SK-N-SH treated with all-trans-retinoic acid at 6 μM for 48 hours (cell line): ENCODE measurements around the gene DYNLT2.

Source experiments
- CSDC2 ChIP-seq: fragments of 250-450 bp; sonication (Bioruptor Pico); IDR thresholded peaks from 2 replicates; pipeline ENCODE4 v1.5.0; 2020; ENCODE audit warnings: mild to moderate bottlenecking, moderate library complexity
- ESRRG ChIP-seq: fragments of 250-450 bp; sonication (Bioruptor Pico); IDR thresholded peaks from 2 replicates; pipeline ENCODE4 v1.6.1; 2021; ENCODE audit warnings: mild to moderate bottlenecking
- ISL1 ChIP-seq: fragments of 250-450 bp; sonication (Bioruptor Pico); IDR thresholded peaks from 2 replicates; pipeline ENCODE4 v2.1.2; 2022; ENCODE audit warnings: mild to moderate bottlenecking, moderate library complexity
- PPARA ChIP-seq: fragments of 250-450 bp; sonication (Bioruptor Pico); IDR thresholded peaks from 2 replicates; pipeline ENCODE4 v1.5.0; 2020; ENCODE audit warnings: mild to moderate bottlenecking, borderline replicate concordance
- TCF4 ChIP-seq: fragments of 250-450 bp; sonication (Bioruptor Pico); IDR thresholded peaks from 2 replicates; pipeline ENCODE4 v1.8.0; 2021; ENCODE audit warnings: mild to moderate bottlenecking, moderate library complexity, borderline replicate concordance
- TOX ChIP-seq: fragments of 250-450 bp; sonication (Bioruptor Pico); IDR thresholded peaks from 2 replicates; pipeline ENCODE4 v1.8.0; 2021; ENCODE audit warnings: mild to moderate bottlenecking, moderate library complexity, borderline replicate concordance
- ZFP30 ChIP-seq: fragments of 450-650 bp; formaldehyde crosslinking; IDR thresholded peaks from 2 replicates; pipeline ENCODE4 v1.5.0; 2022; ENCODE audit warnings: mild to moderate bottlenecking, moderate library complexity
- TF ChIP-seq, protein P1 (sequence below): fragments of 250-450 bp; sonication (Bioruptor Pico); IDR thresholded peaks from 2 replicates; pipeline ENCODE4 v1.8.0; 2020; ENCODE audit warnings: mild to moderate bottlenecking, moderate library complexity, borderline replicate concordance
- TF ChIP-seq, protein P2 (sequence below): fragments of 250-450 bp; sonication (Bioruptor Pico); IDR thresholded peaks from 2 replicates; pipeline ENCODE4 v1.8.0; 2021; ENCODE audit warnings: low read depth, mild to moderate bottlenecking, moderate library complexity, borderline replicate concordance

DNA sequence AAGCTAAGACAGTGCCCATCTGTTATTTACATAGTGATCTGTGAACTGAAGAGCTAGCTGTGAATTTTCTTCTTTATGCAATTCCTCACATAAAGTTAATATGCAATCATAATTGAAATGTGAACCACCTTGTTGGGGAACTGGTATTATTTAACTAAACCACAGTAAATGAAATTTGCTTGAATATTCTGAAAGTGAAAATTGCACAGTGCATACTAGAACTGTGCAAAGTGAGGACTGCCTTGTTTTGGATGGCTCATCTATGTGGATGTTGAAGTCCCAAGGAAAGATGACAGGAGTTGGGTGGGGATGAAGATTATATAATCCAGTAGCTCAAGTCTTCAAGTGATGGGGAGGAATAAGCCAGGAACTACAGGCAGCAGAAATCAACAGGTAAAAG is 21.4 kb downstream of the DYNLT2 start:
- TF ChIP-seq TCF4 (CRISPR knock-in tag) (no peak), PPARA (CRISPR knock-in tag) (no peak), ISL1 (CRISPR knock-in tag) (no peak), ESRRG (CRISPR knock-in tag) (no peak), ZFP30 (CRISPR knock-in tag) (no peak), TOX (CRISPR knock-in tag) (no peak), CSDC2 (CRISPR knock-in tag) (no peak)
- TF ChIP-seq, protein P1, sequence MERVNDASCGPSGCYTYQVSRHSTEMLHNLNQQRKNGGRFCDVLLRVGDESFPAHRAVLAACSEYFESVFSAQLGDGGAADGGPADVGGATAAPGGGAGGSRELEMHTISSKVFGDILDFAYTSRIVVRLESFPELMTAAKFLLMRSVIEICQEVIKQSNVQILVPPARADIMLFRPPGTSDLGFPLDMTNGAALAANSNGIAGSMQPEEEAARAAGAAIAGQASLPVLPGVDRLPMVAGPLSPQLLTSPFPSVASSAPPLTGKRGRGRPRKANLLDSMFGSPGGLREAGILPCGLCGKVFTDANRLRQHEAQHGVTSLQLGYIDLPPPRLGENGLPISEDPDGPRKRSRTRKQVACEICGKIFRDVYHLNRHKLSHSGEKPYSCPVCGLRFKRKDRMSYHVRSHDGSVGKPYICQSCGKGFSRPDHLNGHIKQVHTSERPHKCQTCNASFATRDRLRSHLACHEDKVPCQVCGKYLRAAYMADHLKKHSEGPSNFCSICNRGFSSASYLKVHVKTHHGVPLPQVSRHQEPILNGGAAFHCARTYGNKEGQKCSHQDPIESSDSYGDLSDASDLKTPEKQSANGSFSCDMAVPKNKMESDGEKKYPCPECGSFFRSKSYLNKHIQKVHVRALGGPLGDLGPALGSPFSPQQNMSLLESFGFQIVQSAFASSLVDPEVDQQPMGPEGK: no peak
- TF ChIP-seq, protein P2, sequence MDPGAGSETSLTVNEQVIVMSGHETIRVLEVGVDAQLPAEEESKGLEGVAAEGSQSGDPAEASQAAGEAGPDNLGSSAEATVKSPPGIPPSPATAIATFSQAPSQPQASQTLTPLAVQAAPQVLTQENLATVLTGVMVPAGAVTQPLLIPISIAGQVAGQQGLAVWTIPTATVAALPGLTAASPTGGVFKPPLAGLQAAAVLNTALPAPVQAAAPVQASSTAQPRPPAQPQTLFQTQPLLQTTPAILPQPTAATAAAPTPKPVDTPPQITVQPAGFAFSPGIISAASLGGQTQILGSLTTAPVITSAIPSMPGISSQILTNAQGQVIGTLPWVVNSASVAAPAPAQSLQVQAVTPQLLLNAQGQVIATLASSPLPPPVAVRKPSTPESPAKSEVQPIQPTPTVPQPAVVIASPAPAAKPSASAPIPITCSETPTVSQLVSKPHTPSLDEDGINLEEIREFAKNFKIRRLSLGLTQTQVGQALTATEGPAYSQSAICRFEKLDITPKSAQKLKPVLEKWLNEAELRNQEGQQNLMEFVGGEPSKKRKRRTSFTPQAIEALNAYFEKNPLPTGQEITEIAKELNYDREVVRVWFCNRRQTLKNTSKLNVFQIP (CRISPR knock-in tag): no peak
